Endothelial cell (in vitro differentiated cells): ENCODE data around the gene ALKBH8. TPM values are rescaled to one million over a fixed set of nuclear protein-coding genes. Genes with fewer than 3 reads are reported as not detected.
"Not testable (repeated sequence)": the region's sequence is repeated elsewhere in the genome, so short reads cannot be mapped to it uniquely, and the experiment has no call there.

ENCODE experiments used
- DNase-seq: peaks from one replicate; pipeline ENCODE4 v3.0.0; 2021; ENCODE audit warnings: low spot score
- H3K27ac Mint-ChIP-seq: one replicate; pipeline ENCODE4 v1.8.0; 2021; ENCODE audit warnings: mixed read lengths, inconsistent platforms; ENCODE audit not compliant: unreplicated experiment
- H3K27me3 Mint-ChIP-seq: one replicate; pipeline ENCODE4 v1.8.0; 2021; ENCODE audit warnings: mild to moderate bottlenecking, moderate library complexity, mixed read lengths, inconsistent platforms; ENCODE audit not compliant: unreplicated experiment
- H3K36me3 Mint-ChIP-seq: one replicate; pipeline ENCODE4 v1.8.0; 2021; ENCODE audit warnings: mild to moderate bottlenecking, low read depth, mixed read lengths, inconsistent platforms; ENCODE audit not compliant: unreplicated experiment
- H3K4me1 Mint-ChIP-seq: one replicate; pipeline ENCODE4 v1.8.0; 2021; ENCODE audit warnings: mild to moderate bottlenecking, mixed read lengths, inconsistent platforms; ENCODE audit not compliant: unreplicated experiment
- H3K4me3 Mint-ChIP-seq: one replicate; pipeline ENCODE4 v1.8.0; 2021; ENCODE audit warnings: mild to moderate bottlenecking, mixed read lengths, inconsistent platforms; ENCODE audit not compliant: unreplicated experiment
- H3K9me3 Mint-ChIP-seq: one replicate; pipeline ENCODE4 v1.8.0; 2021; ENCODE audit warnings: mixed read lengths, inconsistent platforms; ENCODE audit not compliant: unreplicated experiment
- CTCF ChIP-seq: fragments of 200-600 bp; sonication (generic); IDR thresholded peaks from one replicate; pipeline ENCODE4 v1.5.0; 2021; ENCODE audit warnings: antibody characterized with exemption; ENCODE audit not compliant: unreplicated experiment
- total RNA-seq: library from RNA; stranded (reverse); fragmentation: NEBNext Ultra II Directional; extraction: Animal tissue kit (Norgen Biotek cat#: 25700); gene quantifications from one replicate; pipeline ENCODE4 v1.2.1, GENCODE V29; 2021; ENCODE audit not compliant: unreplicated experiment

Gene ALKBH8
- total RNA-seq, 1 donor from 2014 or later: 8.4 TPM

GRCh38 chr11:107547961-107548360 lies 17.6 kb downstream of the ALKBH8 start:
- no peak for DNase-seq
- no peaks in the 10 kb centered on the region for H3K27me3 Mint-ChIP-seq
- H3K27ac Mint-ChIP-seq: no peak overlapping the region
- no peak for TF ChIP-seq CTCF
- H3K9me3 Mint-ChIP-seq: no peaks in the 10 kb centered on the region
- no peak overlapping the region for H3K4me3 Mint-ChIP-seq
- no peaks in the 10 kb centered on the region for H3K4me1 Mint-ChIP-seq
- peaks cover 5% of the 10 kb centered on the region for H3K36me3 Mint-ChIP-seq

- Mint-ChIP-seq H3K9me3 (no peaks in the 10 kb centered on the region), H3K4me1 (no peaks in the 10 kb centered on the region), H3K27ac (no peak overlapping the region), H3K36me3 (peaks cover 5% of the 10 kb centered on the region), H3K27me3 (no peaks in the 10 kb centered on the region), H3K4me3 (no peak overlapping the region)
- TF ChIP-seq CTCF: no peak
- no peak for DNase-seq
These were observed 20.4 kb downstream of the ALKBH8 start for GRCh38 chr11:107545101-107545514.

GRCh38 chr11:107538821-107539220 lies 26.7 kb downstream of the ALKBH8 start:
- Mint-ChIP-seq H3K4me3 (no peak overlapping the region), H3K27ac (no peak overlapping the region)
- DNase-seq: no peak

GRCh38 chr11:107538239-107538638 lies 27.3 kb downstream of the ALKBH8 start:
- Mint-ChIP-seq H3K4me1 (no peaks in the 10 kb centered on the region), H3K4me3 (no peak overlapping the region), H3K36me3 (peaks cover 10% of the 10 kb centered on the region), H3K27me3 (no peaks in the 10 kb centered on the region), H3K27ac (no peak overlapping the region), H3K9me3 (no peaks in the 10 kb centered on the region)
- no peak for TF ChIP-seq CTCF
- DNase-seq: no peak

More at GRCh38 chr11:107538821-107539220, 26.7 kb downstream of the ALKBH8 start:
- no peaks in the 10 kb centered on the region for H3K9me3 Mint-ChIP-seq
- no peak for TF ChIP-seq CTCF
- H3K27me3 Mint-ChIP-seq: no peaks in the 10 kb centered on the region
- H3K4me1 Mint-ChIP-seq: no peaks in the 10 kb centered on the region
- H3K36me3 Mint-ChIP-seq: peaks cover 10% of the 10 kb centered on the region

- not testable (repeated sequence) for H3K4me1 Mint-ChIP-seq, DNase-seq, H3K9me3 Mint-ChIP-seq, H3K27ac Mint-ChIP-seq, H3K36me3 Mint-ChIP-seq, H3K27me3 Mint-ChIP-seq, H3K4me3 Mint-ChIP-seq
These were observed 28.4 kb downstream of the ALKBH8 start for GRCh38 chr11:107537155-107537554.

- Mint-ChIP-seq H3K4me1 (no peaks in the 10 kb centered on the region), H3K36me3 (no peaks in the 10 kb centered on the region), H3K9me3 (no peaks in the 10 kb centered on the region), H3K27ac (no peak overlapping the region), H3K27me3 (no peaks in the 10 kb centered on the region), H3K4me3 (no peak overlapping the region)
- no peak for DNase-seq
- no peak for TF ChIP-seq CTCF
These were observed 39.3 kb downstream of the ALKBH8 start for GRCh38 chr11:107526197-107526596.
